ENCODE measurements around the gene KIR2DL1.
"Not testable (repeated sequence)": the region's sequence is repeated elsewhere in the genome, so short reads cannot be mapped to it uniquely, and the experiment has no call there.

Gene KIR2DL1

GRCh38 chr19:54739587-54740497 is 29.8 kb upstream of the KIR2DL1 start:
- no peaks in the 10 kb centered on the region for H3K4me1 ChIP-seq
- no peaks in the 10 kb centered on the region for H3K79me2 ChIP-seq
- no peaks in the 10 kb centered on the region for H3K36me3 ChIP-seq (ENCODE audit: control insufficient read depth, insufficient read depth, low read length)
- H2AFZ ChIP-seq, result no peak overlapping the region
- H3K4me3 ChIP-seq (ENCODE audit: low read depth, low read length), result no peak overlapping the region
- no peak overlapping the region for H3K4me2 ChIP-seq (ENCODE audit: low read length)
- H3K27ac ChIP-seq, result no peak overlapping the region
- H3K9me3 ChIP-seq (ENCODE audit: control insufficient read depth, low read length), result no peaks in the 10 kb centered on the region
- no peaks in the 10 kb centered on the region for H3K27me3 ChIP-seq (ENCODE audit: control insufficient read depth, insufficient read depth, low read length)
- TF ChIP-seq, protein P1, sequence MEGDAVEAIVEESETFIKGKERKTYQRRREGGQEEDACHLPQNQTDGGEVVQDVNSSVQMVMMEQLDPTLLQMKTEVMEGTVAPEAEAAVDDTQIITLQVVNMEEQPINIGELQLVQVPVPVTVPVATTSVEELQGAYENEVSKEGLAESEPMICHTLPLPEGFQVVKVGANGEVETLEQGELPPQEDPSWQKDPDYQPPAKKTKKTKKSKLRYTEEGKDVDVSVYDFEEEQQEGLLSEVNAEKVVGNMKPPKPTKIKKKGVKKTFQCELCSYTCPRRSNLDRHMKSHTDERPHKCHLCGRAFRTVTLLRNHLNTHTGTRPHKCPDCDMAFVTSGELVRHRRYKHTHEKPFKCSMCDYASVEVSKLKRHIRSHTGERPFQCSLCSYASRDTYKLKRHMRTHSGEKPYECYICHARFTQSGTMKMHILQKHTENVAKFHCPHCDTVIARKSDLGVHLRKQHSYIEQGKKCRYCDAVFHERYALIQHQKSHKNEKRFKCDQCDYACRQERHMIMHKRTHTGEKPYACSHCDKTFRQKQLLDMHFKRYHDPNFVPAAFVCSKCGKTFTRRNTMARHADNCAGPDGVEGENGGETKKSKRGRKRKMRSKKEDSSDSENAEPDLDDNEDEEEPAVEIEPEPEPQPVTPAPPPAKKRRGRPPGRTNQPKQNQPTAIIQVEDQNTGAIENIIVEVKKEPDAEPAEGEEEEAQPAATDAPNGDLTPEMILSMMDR (IDR thresholded peaks at IDR 0.05), result no peak
- no peak overlapping the region for H3K9ac ChIP-seq

- not testable (repeated sequence) for H3K4me3 ChIP-seq (ENCODE audit: low read depth, low read length); H3K9ac ChIP-seq; H3K79me2 ChIP-seq; H3K36me3 ChIP-seq (ENCODE audit: control insufficient read depth, insufficient read depth, low read length); H3K4me2 ChIP-seq (ENCODE audit: low read length); H2AFZ ChIP-seq; H3K27ac ChIP-seq; H3K9me3 ChIP-seq (ENCODE audit: control insufficient read depth, low read length); H3K4me1 ChIP-seq; H3K27me3 ChIP-seq (ENCODE audit: control insufficient read depth, insufficient read depth, low read length)
Measured at GRCh38 chr19:54741950-54742349, 27.6 kb upstream of the KIR2DL1 start.

DNA sequence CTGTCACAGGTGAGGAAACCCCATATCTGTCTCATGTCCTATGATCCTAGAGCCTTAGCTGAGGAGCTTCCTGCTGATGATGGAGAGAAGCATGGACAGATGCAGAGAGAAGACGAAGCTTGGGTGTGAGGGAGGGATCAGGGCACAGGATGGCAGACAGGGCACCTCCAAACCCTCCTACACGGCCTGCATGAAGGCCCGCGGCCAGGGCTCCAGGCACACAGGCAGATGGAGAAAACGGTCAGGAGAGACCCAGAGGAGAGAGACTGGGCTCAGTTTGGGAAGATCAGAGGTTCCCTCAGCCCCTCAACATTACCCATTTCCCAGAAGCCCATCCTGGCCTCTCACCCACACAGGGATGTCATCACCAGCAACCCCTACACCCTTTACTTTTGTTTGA is 25.5 kb upstream of the KIR2DL1 start:
- H2AFZ ChIP-seq; H3K79me2 ChIP-seq; H3K27ac ChIP-seq; H3K9me3 ChIP-seq (ENCODE audit: control insufficient read depth, low read length); H3K4me3 ChIP-seq (ENCODE audit: low read depth, low read length); H3K9ac ChIP-seq; H3K4me1 ChIP-seq; H3K27me3 ChIP-seq (ENCODE audit: control insufficient read depth, insufficient read depth, low read length); H3K36me3 ChIP-seq (ENCODE audit: control insufficient read depth, insufficient read depth, low read length); H3K4me2 ChIP-seq (ENCODE audit: low read length): not testable (repeated sequence)

- not testable (repeated sequence) for H3K4me1 ChIP-seq; H3K27me3 ChIP-seq (ENCODE audit: control insufficient read depth, insufficient read depth, low read length); H3K9me3 ChIP-seq (ENCODE audit: control insufficient read depth, low read length)
Measured at GRCh38 chr19:54747614-54748322, 21.8 kb upstream of the KIR2DL1 start.

GRCh38 chr19:54750276-54750675 is 19.3 kb upstream of the KIR2DL1 start:
- H3K9me3 ChIP-seq (ENCODE audit: control insufficient read depth, low read length); H3K27me3 ChIP-seq (ENCODE audit: control insufficient read depth, insufficient read depth, low read length); H3K4me1 ChIP-seq; H2AFZ ChIP-seq; H3K4me2 ChIP-seq (ENCODE audit: low read length); H3K9ac ChIP-seq; H3K4me3 ChIP-seq (ENCODE audit: low read depth, low read length); H3K79me2 ChIP-seq; H3K36me3 ChIP-seq (ENCODE audit: control insufficient read depth, insufficient read depth, low read length); H3K27ac ChIP-seq: not testable (repeated sequence)

More at GRCh38 chr19:54747614-54748322, 21.8 kb upstream of the KIR2DL1 start:
- H3K79me2 ChIP-seq; H3K27ac ChIP-seq; H3K36me3 ChIP-seq (ENCODE audit: control insufficient read depth, insufficient read depth, low read length); H2AFZ ChIP-seq; H3K4me2 ChIP-seq (ENCODE audit: low read length); H3K4me3 ChIP-seq (ENCODE audit: low read depth, low read length); H3K9ac ChIP-seq: not testable (repeated sequence)

DNA sequence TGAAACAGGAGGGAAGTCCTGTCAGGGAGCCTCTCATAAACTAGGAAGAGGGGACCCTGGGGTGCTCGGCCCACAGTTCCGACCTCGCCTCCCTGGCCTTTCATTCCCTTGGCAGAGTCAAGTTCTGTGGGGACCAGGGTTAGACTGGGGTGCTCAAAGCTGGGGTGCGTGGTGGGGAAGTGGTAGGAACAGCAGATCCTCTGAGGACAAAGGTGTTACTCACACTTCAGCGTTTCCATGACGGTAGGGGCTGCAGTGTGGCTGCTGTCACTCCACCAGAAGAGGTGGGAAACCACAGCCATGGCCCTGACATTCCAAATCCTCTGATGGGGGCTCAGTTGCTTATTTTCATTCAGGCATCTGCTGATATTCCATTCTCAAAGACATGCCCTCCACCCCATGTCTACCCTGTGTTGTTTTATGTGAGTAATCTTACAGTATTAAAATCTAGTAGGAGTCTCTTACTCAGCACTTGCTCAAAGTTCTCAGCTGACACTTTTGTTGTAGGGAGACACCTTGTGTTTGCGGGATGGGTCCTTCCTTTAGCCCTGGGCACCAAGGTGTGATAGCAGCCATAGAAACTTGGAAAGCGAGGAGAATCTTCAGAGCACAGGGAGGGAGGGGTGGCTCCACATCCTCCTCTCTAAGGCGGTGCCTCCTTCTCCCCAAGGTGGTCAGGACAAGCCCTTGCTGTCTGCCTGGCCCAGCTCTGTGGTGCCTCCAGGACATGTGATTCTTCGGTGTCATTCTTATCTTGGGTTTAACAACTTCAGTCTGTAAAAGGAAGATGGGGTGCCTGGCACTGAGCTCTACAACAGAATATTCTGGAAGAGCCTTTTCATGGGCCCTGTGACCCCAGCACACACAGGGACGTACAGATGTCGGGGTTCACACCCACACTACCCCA is 13.1 kb upstream of the KIR2DL1 start:
- not testable (repeated sequence) for H3K9ac ChIP-seq; H3K36me3 ChIP-seq (ENCODE audit: control insufficient read depth, insufficient read depth, low read length); H3K4me3 ChIP-seq (ENCODE audit: low read depth, low read length); H3K79me2 ChIP-seq; H2AFZ ChIP-seq; H3K9me3 ChIP-seq (ENCODE audit: control insufficient read depth, low read length); H3K27me3 ChIP-seq (ENCODE audit: control insufficient read depth, insufficient read depth, low read length); H3K27ac ChIP-seq; H3K4me2 ChIP-seq (ENCODE audit: low read length); H3K4me1 ChIP-seq

GRCh38 chr19:54758577-54758976 is 11.0 kb upstream of the KIR2DL1 start:
- H3K27me3 ChIP-seq (ENCODE audit: control insufficient read depth, insufficient read depth, low read length); H3K27ac ChIP-seq; H3K36me3 ChIP-seq (ENCODE audit: control insufficient read depth, insufficient read depth, low read length); H2AFZ ChIP-seq; H3K9me3 ChIP-seq (ENCODE audit: control insufficient read depth, low read length); H3K9ac ChIP-seq; H3K4me3 ChIP-seq (ENCODE audit: low read depth, low read length); H3K4me1 ChIP-seq; H3K79me2 ChIP-seq; H3K4me2 ChIP-seq (ENCODE audit: low read length): not testable (repeated sequence)

DNA sequence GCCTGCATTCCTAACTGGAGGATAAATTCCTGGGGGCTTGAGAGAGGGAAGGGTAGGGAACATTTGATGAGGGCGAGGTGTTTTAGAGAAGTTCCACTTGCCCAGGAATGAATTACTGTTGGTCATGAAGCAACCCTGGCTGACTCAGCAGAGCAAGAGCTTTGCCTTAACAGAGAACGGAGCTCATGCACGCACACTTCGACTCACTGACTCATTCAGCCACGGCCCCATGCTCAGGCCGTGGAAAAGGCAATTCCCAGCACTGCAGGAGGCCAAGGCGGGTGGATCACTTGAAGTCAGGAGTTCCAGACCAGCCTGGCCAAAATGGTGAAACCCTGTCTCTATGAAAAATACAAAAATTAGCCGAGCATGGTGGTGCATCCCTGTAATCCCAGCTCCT is 5.4 kb upstream of the KIR2DL1 start:
- H3K27me3 ChIP-seq (ENCODE audit: control insufficient read depth, insufficient read depth, low read length), result not testable (repeated sequence)

DNA sequence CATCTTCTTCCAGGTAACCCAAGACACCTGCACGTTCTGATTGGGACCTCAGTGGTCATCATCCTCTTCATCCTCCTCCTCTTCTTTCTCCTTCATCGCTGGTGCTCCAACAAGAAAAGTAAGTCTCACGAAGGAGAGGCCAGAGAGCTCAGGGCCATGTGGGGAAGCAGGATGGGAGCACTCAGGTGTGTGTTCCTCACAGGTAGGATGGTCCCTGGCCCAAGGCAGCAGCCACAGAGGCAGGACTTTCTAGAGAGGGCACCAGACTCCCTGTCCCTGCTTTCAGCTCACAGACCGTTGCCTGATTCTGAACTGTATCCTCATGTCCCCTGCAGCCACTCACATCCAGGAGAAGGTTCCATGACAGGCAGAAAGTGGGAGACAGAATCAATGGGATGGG is 3.1 kb upstream of the KIR2DL1 start:
- not testable (repeated sequence) for H3K4me2 ChIP-seq (ENCODE audit: low read length); H3K27ac ChIP-seq; H3K4me1 ChIP-seq; H3K79me2 ChIP-seq; H3K27me3 ChIP-seq (ENCODE audit: control insufficient read depth, insufficient read depth, low read length); H2AFZ ChIP-seq; H3K36me3 ChIP-seq (ENCODE audit: control insufficient read depth, insufficient read depth, low read length); H3K9me3 ChIP-seq (ENCODE audit: control insufficient read depth, low read length); H3K9ac ChIP-seq; H3K4me3 ChIP-seq (ENCODE audit: low read depth, low read length)

More for the DNA sequence above, 5.4 kb upstream of the KIR2DL1 start:
- H3K27ac ChIP-seq; H3K4me1 ChIP-seq; H3K9me3 ChIP-seq (ENCODE audit: control insufficient read depth, low read length); H3K4me2 ChIP-seq (ENCODE audit: low read length); H3K79me2 ChIP-seq; H3K36me3 ChIP-seq (ENCODE audit: control insufficient read depth, insufficient read depth, low read length); H3K9ac ChIP-seq; H3K4me3 ChIP-seq (ENCODE audit: low read depth, low read length); H2AFZ ChIP-seq: not testable (repeated sequence)

All from parathyroid adenoma (tissue), 2 donors.